ENCODE results near the gene RNU1-2. TPM values are rescaled to one million over a fixed set of nuclear protein-coding genes. Genes with fewer than 3 reads are reported as not detected.
A peak's percentile ranks its signal among the peaks of the same experiment; 100 is the strongest.
"Not testable (repeated sequence)": the region's sequence is repeated elsewhere in the genome, so short reads cannot be mapped to it uniquely, and the experiment has no call there.

RNU1-2 gene
- 6,387 TPM for total RNA-seq

DNA sequence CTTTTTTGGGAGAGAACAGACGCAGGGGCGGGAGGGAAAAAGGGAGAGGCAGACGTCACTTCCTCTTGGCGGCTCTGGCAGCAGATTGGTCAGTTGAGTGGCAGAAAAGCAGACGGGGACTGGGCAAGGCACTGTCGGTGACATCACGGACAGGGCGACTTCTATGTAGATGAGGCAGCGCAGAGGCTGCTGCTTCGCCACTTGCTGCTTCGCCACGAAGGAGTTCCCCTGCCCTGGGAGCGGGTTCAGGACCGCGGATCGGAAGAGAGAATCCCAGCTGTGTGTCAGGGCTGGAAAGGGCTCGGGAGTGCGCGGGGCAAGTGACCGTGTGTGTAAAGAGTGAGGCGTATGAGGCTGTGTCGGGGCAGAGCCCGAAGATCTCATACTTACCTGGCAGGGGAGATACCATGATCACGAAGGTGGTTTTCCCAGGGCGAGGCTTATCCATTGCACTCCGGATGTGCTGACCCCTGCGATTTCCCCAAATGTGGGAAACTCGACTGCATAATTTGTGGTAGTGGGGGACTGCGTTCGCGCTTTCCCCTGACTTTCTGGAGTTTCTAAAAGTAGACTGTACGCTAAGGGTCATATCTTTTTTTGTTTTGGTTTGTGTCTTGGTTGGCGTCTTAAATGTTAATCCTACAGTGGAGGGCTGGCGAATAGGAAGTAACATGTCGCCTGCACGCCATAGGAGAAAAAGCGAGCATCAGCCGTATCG is at the start of gene RNU1-2:
RNU1-2 (plus strand) TSS at position 383 of the 718 bp plus-strand sequence.
- peak; percentile 100 for ATAC-seq

GRCh38 chr1:16856201-16856600 is 39.6 kb upstream of the RNU1-2 start:
- not testable (repeated sequence) for ATAC-seq

- ATAC-seq = peak; percentile 41
Measured at GRCh38 chr1:16859167-16860041, 36.4 kb upstream of the RNU1-2 start.

DNA sequence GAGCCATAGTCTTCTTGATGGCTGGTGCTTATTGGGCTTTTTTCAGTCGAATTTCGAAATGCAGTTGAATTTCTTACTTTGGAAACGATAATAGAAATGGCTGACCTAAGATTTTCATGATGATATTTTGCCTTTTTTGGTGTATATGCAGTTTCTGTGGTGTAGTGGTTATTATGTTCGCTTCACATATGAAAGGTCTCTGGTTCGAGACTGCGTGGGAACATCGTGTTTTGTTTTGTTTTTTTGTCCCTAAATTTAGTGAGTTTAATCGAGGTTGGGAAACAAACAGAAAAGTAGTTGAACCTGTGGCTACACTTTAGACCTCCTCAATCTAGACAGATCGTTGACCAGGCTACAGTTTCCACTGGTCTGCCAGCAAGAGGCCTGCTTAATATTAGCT is 35.7 kb upstream of the RNU1-2 start:
- ATAC-seq = not testable (repeated sequence)

- ATAC-seq = not testable (repeated sequence)
Measured at GRCh38 chr1:16861832-16862245, 33.9 kb upstream of the RNU1-2 start.

- not testable (repeated sequence) for ATAC-seq
Measured at GRCh38 chr1:16862415-16862814, 33.4 kb upstream of the RNU1-2 start.

DNA sequence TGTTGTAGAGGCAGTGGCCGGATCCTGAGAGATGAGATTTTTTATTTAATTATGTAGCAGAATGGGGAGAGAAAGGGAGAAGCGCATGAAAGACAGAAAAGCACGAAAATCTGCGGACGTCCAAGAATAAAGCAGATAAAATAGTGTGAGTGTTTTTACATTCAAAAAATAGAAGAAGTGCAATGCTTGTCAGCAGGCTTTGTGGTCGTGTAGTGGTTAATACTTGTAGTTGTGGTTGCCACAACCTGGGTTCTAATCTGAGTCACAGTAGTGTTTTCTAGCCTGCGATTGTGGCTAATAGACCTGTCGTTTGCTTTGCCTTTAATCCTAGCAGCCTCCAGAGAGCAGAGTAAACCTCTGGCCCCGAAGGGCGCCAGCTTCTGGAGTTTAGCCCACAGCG is 32.8 kb upstream of the RNU1-2 start:
- ATAC-seq = not testable (repeated sequence)

- ATAC-seq = not testable (repeated sequence)
Measured at GRCh38 chr1:16866926-16867707, 28.7 kb upstream of the RNU1-2 start.

DNA sequence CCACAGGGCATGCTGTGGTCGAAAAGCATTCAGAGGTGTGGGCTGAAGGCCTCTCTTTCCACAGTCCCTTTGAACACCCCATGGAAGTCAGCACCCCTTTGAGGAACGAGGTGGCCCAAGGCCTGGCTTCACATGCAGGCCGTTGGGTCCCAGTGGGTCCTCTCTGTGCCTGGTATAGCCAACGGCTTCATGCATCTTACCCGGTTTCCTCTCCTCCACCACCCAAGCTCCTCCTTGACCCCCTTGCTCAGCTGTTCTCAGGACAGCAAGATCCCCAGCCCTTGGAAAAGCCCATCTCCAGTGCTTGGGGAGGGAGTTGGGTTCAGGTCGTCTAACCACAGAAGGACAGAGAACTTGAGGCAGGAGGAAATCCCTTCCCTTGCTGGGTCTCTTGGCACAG is 27.0 kb upstream of the RNU1-2 start:
- ATAC-seq = not testable (repeated sequence)

DNA sequence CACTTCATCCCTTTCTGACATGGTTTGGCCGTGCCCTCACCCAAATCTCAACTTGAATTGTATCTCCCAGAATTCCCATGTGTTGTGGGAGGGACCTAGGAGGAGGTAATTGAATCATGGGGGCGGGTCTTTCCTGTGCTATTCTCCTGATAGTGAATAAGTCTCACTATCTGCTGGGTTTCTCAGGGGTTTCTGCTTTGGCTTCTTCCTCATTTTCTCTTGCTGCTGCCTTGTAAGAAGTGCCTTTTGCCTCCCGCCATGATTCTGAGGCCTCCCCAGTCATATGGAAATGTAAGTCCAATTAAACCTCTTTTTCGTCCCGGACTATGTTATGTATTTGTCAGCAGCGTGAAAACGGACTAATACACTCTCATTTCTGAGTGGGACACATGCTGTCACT is 25.8 kb upstream of the RNU1-2 start:
- ATAC-seq = not testable (repeated sequence)

- not testable (repeated sequence) for ATAC-seq
Measured at GRCh38 chr1:16871171-16871570, 24.6 kb upstream of the RNU1-2 start.

GRCh38 chr1:16872152-16873075 is 23.4 kb upstream of the RNU1-2 start:
- peak; percentile 84 for ATAC-seq

GRCh38 chr1:16873076-16873879 is 22.5 kb upstream of the RNU1-2 start:
- ATAC-seq = peak; percentile 19

DNA sequence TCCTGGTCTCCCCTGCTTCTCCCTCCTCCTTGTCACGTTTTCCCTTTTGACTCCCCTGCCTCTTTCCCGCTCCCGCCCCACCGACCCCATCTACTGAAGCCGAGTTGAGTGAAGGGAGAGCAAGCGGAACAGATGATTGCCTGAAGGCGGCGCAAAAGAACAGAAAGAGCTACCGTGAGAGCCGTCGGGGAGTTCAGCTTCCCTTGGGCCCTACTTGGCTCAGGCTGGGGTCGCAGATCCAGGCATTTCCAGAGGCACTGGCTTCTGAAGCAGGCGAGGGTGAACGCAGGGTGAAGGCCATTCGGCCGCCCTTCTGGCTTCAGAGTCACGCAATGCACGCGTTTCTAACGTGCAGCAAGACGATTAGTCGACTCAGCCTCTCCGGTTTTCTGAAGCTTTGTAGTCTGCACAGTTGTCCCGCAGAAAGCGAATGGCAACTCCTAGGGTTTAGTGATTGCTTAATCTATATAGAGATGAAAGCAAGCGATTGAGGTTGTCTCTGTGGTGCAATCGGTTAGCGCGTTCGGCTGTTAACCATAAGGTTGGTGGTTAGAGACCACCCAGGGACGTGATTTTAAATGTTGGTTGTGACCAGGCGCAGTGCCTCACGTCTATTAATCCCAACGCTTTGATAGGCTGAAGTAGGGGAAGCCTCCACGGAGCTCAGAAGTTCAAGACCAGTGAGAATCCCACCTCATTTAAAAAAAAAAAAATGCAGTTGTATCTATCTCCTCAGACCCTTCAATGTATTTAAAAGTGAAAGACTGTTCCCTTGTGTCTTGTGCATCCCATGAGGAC is 20.6 kb upstream of the RNU1-2 start:
- ATAC-seq = not testable (repeated sequence)

DNA sequence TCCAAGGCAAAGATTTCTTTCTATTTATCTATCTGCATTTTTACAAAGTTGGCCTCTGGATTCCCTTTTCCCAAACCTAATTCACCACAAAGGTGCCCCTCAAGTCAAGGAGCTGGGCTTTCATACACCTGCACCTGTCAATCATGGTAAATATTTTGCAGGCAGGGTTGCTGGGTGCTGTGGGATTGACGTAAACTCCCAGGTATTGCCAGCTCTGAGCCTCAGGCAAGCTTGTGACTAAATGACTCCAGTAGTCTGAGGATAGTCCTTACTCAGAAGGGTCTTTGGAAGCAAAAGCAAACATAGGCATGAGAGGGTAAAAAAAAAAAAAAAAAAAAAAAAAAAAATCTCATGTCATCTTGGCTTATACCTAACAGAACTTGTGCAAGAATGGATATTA is 14.0 kb upstream of the RNU1-2 start:
- not testable (repeated sequence) for ATAC-seq

DNA sequence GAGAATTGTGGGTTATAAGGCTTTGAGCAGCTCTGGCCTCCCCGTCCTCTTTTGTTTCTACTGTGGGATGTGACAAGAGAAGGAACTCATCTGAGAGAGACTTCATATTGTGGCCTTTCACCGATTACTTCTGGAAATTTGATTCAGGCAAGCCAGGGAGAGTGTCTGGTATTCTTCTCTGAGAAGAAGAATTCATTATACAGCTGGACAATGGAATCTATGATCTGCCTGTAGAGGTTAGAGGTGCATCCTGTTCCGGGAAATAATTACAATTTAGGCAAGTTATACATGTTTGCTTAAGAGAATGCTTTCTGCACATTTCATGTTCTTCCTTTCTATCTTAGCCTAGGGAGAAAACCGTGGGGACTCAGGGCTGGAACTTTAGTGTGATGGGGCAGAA is 12.8 kb upstream of the RNU1-2 start:
- ATAC-seq = no peak

- not testable (repeated sequence) for ATAC-seq
Measured at GRCh38 chr1:16884487-16884886, 11.3 kb upstream of the RNU1-2 start.

GRCh38 chr1:16886860-16887605 is 8.7 kb upstream of the RNU1-2 start:
- peak; percentile 15 for ATAC-seq
